ENCODE data around the gene LIMS1.
"Not testable (repeated sequence)": the region's sequence is repeated elsewhere in the genome, so short reads cannot be mapped to it uniquely, and the experiment has no call there.

Gene LIMS1

GRCh38 chr2:108637304-108637669 lies 103.0 kb downstream of the LIMS1 start:
- DNase-seq = no peak

GRCh38 chr2:108640731-108641130 lies 106.5 kb downstream of the LIMS1 start:
- no peak for DNase-seq

GRCh38 chr2:108641756-108642155 lies 107.5 kb downstream of the LIMS1 start:
- no peak for DNase-seq

DNA sequence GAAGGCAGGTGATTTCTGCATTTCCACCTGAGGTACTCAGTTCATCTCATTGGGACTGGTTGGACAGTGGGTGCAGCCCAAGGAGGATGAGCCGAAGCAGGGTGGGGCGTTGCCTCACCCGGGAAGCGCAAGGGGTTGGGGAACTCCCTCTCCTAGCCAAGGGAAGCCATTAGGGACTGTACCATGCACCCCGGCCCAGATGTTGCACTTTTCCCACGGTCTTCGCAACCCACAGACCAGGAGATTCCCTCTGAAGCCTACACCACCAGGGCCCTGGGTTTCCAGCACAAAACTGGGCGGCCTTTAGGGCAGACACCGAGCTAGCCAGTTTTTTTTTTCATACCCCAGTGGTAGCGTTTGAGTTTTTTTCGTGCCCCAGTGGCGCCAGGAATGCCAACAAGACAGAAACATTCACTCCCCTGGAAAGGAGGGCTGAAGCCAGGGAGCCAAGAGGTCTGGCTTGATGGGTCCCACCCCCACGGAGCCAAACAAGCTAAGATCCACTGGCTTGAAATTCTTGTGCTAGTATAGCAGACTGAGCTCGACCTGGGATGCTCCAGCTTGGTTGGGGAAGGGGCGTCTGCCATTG lies 109.1 kb downstream of the LIMS1 start:
- DNase-seq = no peak

DNA sequence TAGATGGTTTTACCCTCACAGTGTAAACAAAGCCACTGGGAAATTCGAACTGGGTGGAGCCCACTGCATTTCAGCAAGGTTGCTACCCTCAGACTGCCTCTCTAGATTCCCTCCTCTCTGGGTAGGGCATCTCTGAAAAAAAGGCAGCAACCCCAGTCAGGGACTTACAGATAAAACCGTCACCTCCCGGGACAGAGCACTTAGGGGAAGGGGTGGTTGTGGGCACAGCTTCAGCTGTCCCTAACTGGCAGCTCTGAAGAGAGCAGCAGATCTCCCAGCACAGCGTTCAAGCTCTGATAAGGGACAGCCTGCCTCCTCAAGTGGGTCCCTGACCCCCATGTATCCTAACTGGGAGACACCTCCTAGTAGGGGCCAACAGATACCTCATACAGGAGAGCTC lies 109.6 kb downstream of the LIMS1 start:
- DNase-seq = not testable (repeated sequence)

GRCh38 chr2:108644446-108644845 lies 110.2 kb downstream of the LIMS1 start:
- DNase-seq = not testable (repeated sequence)

- not testable (repeated sequence) for DNase-seq
These were observed 114.5 kb downstream of the LIMS1 start for GRCh38 chr2:108648796-108649195.

DNA sequence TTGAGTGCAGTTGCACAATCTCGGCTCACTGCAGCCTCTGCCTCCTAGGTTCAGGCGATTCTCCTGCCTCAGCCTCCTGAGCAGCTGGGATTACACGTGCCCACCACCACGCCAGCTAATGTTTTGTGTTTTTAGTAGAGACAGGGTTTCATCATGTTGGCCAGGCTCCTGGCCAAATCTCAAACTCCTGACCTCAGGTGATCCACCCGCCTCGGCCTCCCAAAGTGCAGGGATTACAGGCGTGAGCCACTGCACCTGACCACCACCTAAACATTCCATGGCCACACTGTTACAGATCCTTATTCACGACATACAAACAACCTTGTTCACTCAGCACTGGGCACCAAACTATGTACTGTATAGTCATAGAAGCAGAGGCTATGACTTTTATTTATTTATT lies 116.2 kb downstream of the LIMS1 start:
- DNase-seq = not testable (repeated sequence)

DNA sequence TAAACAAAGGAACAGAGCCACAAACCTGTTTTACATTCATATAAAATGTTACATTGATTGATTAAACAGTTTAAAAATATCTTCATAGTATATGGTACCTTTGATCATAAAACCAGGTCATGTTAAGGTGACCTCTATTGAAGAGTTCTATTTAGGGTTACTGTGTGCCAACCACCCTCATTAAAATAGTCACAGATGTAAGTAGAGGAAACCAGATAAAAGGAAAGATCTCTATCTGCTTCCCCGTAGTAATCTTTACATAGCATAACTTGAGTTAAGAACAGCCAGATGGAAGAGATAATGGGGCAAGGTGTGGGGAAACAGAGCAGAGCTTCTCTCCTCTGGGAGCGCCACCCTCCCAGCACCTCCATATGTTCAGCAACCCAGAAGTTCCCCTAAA lies 117.2 kb downstream of the LIMS1 start:
- DNase-seq = not testable (repeated sequence)

GRCh38 chr2:108652187-108652931 lies 118.1 kb downstream of the LIMS1 start:
- DNase-seq = not testable (repeated sequence)

GRCh38 chr2:108653425-108653824 lies 119.2 kb downstream of the LIMS1 start:
- DNase-seq = not testable (repeated sequence)

DNA sequence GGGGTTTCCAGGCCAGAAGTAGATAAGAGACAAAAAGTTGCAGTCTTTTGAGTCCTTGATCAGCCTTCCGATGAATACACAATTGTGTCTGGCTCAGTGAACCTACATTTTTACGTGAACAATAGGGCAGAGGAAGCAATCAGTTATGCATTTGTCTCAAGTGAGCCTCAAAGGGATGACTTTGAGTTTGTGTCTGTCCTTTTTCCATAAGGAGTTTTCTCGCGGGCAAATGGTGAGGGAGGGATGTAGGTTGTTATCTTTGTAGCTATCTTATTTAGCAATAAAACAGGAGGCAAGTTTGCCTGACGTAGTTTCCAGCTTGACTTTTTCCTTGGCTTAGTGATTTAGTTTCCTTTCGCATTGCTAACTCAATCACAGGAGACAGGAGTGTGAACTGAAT lies 119.6 kb downstream of the LIMS1 start:
- DNase-seq = not testable (repeated sequence)

GRCh38 chr2:108654521-108655125 lies 120.4 kb downstream of the LIMS1 start:
- DNase-seq = not testable (repeated sequence)

DNA sequence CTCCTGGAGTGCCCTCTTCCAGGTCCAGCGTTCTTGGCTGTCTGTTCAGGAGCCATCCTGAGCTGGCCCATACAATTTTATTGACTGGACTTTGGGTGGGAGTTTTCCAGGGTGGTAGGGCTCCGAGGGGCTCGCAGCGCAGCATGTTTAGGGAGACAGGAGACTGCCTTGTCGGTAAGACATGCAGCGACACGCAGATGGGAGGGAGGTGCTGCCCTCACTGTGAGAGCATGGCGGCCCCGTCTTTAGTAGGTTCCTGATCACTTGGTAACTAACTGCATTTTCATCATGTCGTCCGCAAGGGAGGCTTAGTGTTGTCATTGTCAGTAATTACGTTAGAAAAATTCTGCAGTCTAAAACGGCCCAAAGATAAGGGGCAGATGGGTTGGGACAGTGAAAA lies 121.0 kb downstream of the LIMS1 start:
- not testable (repeated sequence) for DNase-seq

GRCh38 chr2:108656282-108656681 lies 122.0 kb downstream of the LIMS1 start:
- not testable (repeated sequence) for DNase-seq

DNA sequence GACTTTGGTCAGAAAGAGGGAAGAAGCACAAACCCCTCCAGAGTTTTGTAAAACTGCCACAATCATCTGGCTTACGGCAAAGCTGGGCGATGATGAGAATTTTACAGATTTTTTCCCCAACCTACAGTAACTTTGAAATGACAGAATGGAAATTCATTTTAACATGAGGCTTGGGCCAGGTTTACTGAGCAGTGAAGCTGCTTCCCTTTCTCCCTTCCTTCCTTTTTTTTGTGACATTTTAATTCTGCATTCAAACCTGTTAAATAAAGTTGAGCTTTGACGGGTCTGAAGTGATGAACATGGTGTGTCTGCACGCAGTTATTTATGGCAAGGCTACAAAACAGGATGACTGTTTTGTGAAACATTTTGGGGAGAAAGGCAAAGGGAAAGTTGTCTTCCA lies 123.2 kb downstream of the LIMS1 start:
- DNase-seq = not testable (repeated sequence)

- DNase-seq = not testable (repeated sequence)
These were observed 124.3 kb downstream of the LIMS1 start for GRCh38 chr2:108658553-108658952.

- DNase-seq = not testable (repeated sequence)
These were observed 127.2 kb downstream of the LIMS1 start for GRCh38 chr2:108661493-108661892.

DNA sequence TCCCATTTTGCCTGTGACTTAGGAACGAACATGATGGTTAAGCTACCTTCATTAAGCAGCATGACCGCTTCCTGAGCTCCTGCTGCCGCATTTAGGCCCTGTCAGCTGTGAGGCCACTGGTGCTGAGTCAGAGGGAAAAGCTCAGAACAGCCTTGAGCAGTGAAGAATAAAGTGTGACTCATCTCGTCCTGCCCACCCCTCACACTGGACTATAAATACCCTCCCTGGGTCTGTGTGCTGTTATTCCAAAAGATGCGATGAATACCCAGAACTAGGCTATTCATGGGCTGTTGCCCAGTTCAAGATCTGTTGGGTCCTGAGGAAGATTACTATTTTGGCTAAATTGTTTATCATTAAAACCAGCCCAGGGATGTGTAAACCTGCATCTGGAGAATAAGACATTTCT lies 127.9 kb downstream of the LIMS1 start:
- DNase-seq = not testable (repeated sequence)

- not testable (repeated sequence) for DNase-seq
These were observed 129.1 kb downstream of the LIMS1 start for GRCh38 chr2:108663346-108663745.

- not testable (repeated sequence) for DNase-seq
These were observed 129.8 kb downstream of the LIMS1 start for GRCh38 chr2:108664089-108664488.

DNA sequence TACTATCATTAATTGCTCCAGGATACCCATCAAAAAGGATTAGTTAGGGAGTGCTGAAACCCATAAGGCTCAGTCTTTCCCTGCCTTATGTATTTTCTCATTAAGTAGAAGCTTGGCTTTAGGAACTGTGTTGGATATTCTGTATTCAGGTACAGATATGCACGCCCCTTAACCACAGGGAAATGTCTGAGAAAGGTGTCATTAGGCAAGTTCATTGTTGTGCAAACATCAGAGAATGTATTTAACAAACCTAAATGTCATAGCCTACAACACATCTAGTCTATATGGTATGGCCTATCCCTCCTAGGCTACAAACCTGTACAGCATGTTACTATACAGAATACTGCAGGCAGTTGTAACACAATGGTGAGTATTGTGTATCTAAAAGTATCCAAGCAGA lies 130.7 kb downstream of the LIMS1 start:
- DNase-seq = not testable (repeated sequence)

- not testable (repeated sequence) for DNase-seq
These were observed 131.7 kb downstream of the LIMS1 start for GRCh38 chr2:108665975-108666374.

DNA sequence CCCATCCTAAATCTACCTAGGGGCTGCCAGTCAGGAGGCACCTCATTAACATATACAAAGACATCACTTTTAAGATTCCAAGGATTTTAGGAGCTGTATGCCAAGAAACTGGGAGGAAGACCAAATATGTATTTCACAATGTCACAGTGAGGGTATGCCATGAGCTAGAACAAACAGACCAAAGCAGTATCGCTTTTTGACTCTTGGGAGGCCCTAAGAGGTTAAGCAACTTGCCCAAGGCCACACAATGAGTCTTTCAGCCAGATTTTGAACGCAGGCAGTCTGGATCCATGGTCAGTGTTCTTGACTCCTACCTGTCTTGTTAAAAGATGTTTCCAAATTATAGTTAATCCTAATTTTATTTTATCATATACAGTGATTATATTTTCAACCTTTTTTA lies 132.9 kb downstream of the LIMS1 start:
- DNase-seq = not testable (repeated sequence)

Data from NCI-H524 (cell line).